MM.1S (cell line): ENCODE data around the gene ITPR3.

Experiments used
- CTCF ChIP-seq: fragments of 300-600 bp; sonication (generic); IDR thresholded peaks from 2 replicates; pipeline ENCODE4 v1.5.1; 2016; ENCODE audit warnings: antibody characterized with exemption, low read length, mixed read lengths
- EZH2 ChIP-seq: fragments of 300-600 bp; sonication (generic); optimal IDR thresholded peaks from 2 replicates; pipeline ENCODE3; 2017; ENCODE audit warnings: low read depth, mild to moderate bottlenecking, antibody characterized with exemption, low read length, mixed read lengths

GRCh38 chr6:33641144-33641543, 20.0 kb downstream of the ITPR3 start:
- TF ChIP-seq CTCF: no peak
- TF ChIP-seq EZH2: no peak
